GM04504 (cell line): ENCODE results near the gene SPCS1.

ENCODE experiments used
- DNase-seq: peaks from one replicate; pipeline ENCODE4 v3.0.0-alpha.2; 2012; ENCODE audit warnings: low read depth

SPCS1 gene

DNA sequence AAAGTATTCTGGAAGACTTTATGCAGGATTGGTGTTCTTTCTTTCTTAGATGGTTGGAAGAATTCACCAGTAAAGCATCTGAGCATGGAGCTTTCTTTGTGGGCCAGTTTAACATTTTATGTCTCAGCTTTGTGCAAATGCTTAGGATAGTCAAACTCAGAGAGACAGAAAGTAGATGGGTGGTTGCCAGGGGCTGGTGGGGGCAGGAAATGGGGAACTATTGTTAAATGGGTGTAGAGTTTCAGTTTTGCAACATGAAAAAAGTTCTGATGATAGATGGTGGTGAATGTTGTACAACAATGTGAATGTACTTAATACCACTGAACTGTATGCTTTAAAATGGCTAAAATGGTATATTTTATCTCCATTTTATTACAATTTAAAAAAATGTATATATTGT, 24.8 kb downstream of the SPCS1 start:
- no peak for DNase-seq

DNA sequence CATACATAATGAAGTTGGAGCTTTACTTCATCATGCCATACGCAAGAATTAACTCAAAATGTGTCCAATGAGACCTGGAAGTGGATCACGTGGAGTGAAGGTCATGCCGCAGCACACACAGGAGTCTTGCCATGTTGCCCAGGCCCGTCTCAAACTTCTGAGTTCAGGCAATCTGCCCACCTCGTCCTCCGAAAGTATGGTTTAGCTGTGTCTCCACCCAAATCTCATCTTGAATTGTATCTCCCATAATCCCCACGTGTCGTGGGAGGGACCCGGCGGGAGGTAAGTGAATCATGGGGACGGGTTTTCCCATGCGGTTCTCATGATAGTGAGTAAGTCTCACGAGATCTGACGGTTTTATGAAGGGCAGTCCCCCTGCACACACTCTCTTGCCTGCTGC, 25.7 kb downstream of the SPCS1 start:
- DNase-seq, result no peak

DNA sequence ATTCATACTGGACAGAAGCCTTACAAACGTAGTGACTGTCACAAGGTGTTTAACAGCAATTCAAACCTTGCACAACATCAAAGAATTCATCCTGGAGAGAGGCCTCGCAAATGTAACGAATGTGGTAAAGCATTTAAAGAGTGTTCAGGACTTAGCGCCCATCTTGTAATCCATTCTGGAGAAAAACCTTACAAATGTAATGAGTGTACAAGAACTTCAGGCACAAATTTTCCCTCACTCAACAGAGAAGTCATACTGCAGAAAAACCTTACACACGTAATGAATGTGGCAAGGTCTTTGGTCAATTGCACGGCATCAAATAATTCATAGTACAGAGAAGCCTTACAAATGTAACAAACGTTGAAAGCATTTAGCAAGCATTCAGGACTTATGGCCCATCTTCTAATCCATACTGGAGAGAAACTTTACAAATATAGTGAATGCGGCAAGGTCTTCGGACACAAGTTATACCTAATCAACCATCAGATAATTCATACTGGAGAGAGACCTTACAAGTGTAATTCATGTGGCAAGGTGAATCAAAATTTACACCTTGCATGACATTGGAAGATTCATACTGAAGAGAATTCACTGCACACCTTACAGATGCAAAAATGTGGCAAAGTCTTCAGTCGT, 27.5 kb downstream of the SPCS1 start:
- no peak for DNase-seq

DNA sequence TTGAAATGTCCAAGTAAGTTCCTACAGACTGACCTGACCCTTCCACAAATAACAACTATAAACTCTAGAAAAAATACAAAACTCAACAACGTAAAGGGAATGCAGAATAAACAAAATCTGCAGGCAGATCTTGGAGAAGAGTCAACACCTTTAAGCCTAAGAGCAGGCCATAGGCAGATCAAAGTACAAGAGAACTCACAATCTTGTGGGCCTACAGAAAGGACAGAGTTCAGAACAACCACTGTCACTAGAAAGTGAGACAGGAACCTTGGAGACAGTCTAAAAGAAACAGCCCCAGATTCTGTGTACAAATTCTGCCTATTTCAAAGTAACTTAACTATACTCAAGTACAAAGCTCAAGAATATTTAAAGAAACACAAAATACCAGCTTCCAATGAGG, 33.8 kb downstream of the SPCS1 start:
- DNase-seq, result no peak

DNA sequence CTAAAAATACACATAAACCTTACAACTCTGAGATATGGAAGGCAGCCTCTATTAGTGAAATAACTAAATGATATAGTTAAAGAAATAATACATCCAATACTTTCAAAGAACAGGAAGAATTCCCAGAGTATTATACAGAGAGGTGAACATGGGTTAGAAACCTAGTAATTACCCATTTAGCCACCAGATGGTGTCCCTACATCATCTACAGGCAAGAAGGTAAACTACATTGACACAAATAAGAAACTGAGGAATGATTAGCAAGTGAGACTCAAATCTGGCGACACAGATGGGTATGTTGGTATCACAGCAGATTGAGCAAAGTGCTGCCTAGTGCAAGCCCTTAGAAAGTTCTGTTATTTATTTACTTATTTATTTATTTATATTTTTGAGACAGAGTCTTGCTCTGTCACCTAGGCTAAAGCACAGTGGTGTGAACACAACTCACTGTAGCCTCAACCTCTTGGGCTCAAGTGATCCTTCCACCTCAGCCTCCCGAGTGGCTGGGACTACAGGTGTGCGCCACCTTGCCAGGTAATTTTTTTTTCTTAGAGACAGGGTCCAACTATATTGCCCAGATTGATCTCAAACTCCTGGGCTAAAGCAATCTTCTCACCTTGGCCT, 36.6 kb downstream of the SPCS1 start:
- no peak for DNase-seq

DNA sequence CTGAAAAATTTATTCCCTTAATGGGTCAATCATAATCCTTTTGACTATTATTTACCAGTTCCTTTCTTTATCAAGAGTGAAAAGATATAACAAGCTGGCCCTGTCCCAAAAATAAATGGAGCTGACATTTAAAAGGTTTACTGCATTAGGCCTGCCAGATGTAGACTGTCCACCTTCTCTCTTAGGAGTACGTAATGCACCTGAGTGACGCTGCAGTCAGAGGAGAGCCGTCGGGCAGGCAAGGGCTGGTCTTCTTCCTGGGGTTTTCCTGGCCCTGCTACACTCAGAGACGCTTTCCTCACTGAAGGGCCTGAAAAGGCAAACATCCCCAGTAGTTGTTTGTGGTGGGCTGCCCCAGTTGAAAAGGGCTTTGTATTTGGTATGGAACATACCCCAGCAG, 37.2 kb downstream of the SPCS1 start:
- DNase-seq, result no peak

DNA sequence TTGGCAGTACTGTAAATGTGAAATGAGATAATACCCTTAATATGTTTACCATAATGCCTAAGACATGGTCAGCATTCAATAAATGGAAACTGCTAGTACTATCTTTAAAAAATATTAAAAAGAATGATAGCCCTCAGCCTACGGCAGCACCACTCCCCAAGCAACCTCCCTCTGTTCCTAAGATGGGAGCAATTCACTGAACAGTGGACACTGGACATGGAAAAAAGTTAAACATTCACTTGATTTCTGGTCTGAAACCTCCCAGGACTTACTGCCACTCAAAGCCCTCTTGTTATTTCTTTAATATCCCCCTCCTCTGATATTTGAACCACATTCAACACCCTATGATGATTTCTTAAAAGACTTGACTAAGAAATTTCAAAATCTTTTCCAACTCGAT, 37.8 kb downstream of the SPCS1 start:
- no peak for DNase-seq

DNA sequence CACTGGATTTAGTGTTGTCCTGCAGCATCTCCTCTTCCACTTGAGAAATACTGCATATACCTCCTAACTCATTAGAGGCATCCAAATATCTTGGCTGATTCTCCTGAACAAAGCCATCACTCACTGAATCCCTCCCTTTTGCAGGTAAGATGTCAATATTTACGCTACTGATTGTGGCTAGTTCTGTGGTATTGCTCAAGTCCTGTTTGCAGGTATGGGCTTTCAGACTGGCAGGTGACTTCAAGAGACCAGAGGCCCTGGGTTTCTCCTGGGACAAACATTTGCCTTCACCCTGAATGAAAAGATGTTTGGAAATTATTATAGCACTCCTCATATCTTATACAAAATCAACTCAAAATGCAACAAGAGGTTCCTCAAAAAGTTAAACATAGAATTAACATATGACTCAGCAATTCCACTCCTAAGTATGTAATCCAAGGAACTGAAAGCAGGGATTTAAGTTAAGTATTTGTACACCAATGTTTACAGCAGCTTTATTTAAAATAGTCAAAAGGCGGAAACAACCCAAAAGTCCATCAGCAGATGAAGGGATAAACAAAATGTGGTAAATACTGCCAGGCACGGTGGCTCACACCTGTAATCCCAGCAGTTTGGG, 46.2 kb downstream of the SPCS1 start:
- DNase-seq, result no peak

DNA sequence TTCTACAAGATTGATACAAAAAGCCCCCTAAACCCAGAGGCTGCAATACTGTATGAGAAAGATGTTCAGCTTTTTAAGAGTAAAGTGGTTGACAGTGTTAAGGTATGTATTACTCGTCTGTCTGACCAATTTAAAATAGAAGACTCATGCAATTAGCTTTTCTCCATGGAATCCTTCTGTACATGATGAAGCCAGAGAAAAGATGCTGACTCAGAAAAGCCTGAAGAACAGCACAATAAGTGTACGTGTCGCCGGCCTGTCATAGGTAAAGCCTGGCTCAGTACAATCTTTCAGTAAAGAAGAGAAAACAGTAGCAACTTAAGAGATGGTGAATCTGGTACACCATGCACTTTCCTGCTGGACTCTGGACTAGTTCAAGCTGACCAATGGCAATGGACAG, 48.5 kb downstream of the SPCS1 start:
- DNase-seq, result no peak

DNA sequence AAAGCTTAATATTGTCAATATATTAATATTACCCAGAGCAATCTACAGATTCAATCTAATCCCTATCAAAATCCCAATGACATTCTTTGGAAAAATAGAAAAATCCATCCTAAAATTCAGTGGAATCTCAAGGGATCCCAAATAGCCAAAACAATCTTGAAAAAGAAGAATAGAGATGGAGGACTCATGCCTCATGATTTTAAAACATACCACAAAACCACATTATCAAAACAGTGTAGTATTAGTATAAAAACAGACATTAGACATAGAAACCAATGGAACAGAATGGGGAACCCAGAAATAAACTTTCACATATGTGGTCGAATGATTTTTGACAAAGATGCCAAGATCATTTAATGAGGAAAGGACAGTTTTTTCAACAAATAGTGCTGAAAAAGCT, 50.2 kb downstream of the SPCS1 start:
- DNase-seq, result no peak
